ENCODE data around the gene DNAJC11.

- TF ChIP-seq YY1 (IDR thresholded peaks at IDR 0.05; ENCODE audit: low read depth), result no peak
- no peak for TF ChIP-seq CTCF (IDR thresholded peaks at IDR 0.05)
- TF ChIP-seq IRF3 (IDR thresholded peaks at IDR 0.05; ENCODE audit: low read depth, low read length), result no peak
- TF ChIP-seq FOXM1 (IDR thresholded peaks at IDR 0.05; ENCODE audit: low read depth), result no peak
- TF ChIP-seq REST (IDR thresholded peaks at IDR 0.05; ENCODE audit: low read depth, low read length), result no peak
Measured at GRCh38 chr1:6688757-6689156, 12.9 kb downstream of the DNAJC11 start.

Measured in SK-N-SH (cell line).